Body of pancreas (tissue), 4 donors: ENCODE measurements around the gene SLC18B1. TPM values are rescaled to one million over a fixed set of nuclear protein-coding genes. Genes with fewer than 3 reads are reported as not detected.
A peak's percentile ranks its signal among the peaks of the same experiment; 100 is the strongest.

Source experiments
- ATAC-seq: fragments of 150-250 bp; one replicate; pipeline ENCODE4 v1.9.1; 2016
- DNase-seq, 4 donors: peaks; one replicate each; pipeline ENCODE4 v3.0.0-alpha.2; 2019
- H3K27ac ChIP-seq, 4 donors: fragments of 200-600 bp; sonication (generic); 1 replicate in 3 of 4; 2 replicates in 1 of 4; pipeline versions ENCODE4 v1.5.1 to v1.6.1; 2016 to 2019; ENCODE audit warnings: mild to moderate bottlenecking in 1 of 4, mixed read lengths in 1 of 4, moderate library complexity in 1 of 4
- H3K27me3 ChIP-seq, 2 donors: fragments of 200-600 bp; sonication (generic); one replicate each; pipeline ENCODE4 v1.6.0; 2016; ENCODE audit warnings: mild to moderate bottlenecking in 1 of 2
- H3K36me3 ChIP-seq, 2 donors: fragments of 200-600 bp; sonication (generic); replicated peaks in 1 of 2; 2 replicates each; pipeline ENCODE4 v1.5.1; 2016; ENCODE audit warnings: low read depth in 2 of 2; ENCODE audit not compliant: insufficient read depth in 1 of 2
- H3K4me1 ChIP-seq: fragments of 200-600 bp; sonication (generic); one replicate; pipeline ENCODE4 v1.6.0; 2016
- H3K4me3 ChIP-seq, 2 donors: fragments of 200-600 bp; sonication (generic); 1 replicate in 1 of 2; 2 replicates in 1 of 2; pipeline ENCODE4 v1.5.1; 2016 to 2019
- H3K9me3 ChIP-seq, 3 donors: fragments of 200-600 bp; sonication (generic); 1 replicate in 2 of 3; 2 replicates in 1 of 3; pipeline ENCODE4 v1.5.1; 2016
- CTCF ChIP-seq, 7 experiments: fragments of 450-650 bp in 4 of 7; fragments of 200-600 bp in 3 of 7; sonication (generic) in 3 of 7; IDR thresholded peaks; one replicate each; pipeline ENCODE4 v1.5.1; 2016 to 2019; ENCODE audit warnings: antibody characterized with exemption in 7 of 7
- POLR2A ChIP-seq, 3 donors: fragments of 450-650 bp; IDR thresholded peaks; one replicate each; pipeline ENCODE4 v1.6.1; 2016; ENCODE audit warnings: antibody characterized with exemption in 3 of 3, mild to moderate bottlenecking in 2 of 3
- WGBS, 2 donors: methylation state at CpG; one replicate each; pipeline ENCODE4 v1.1.5; 2017; 5-methylcytosine and 5-hydroxymethylcytosine counted together
- intact Hi-C: fragments of 100-400 bp; cut with DNase I; formaldehyde crosslinking; loops from one replicate; pipeline ENCODE4 v1.15.1; 2023
- total RNA-seq, 2 donors: library from RNA; depleted of rRNA; stranded (reverse); fragments of >200 nt; gene quantifications; one replicate each; pipeline ENCODE4 v1.1.0, GENCODE V29; 2016

The SLC18B1 gene
- total RNA-seq, 2 donors from 2014 or later, result 7.3 to 9.9 TPM

GRCh38 chr6:132750455-132751248 is 47.8 kb downstream of the SLC18B1 start:
- intact Hi-C loops, result no loop called here
- WGBS, 2 donors, result 32 to 41% methylated on average over 7 to 8 of the region's 8 CpGs
- no peak overlapping the region for H3K27ac ChIP-seq

GRCh38 chr6:132749111-132749510 is 49.3 kb downstream of the SLC18B1 start:
- no peak overlapping the region for H3K27ac ChIP-seq
- H3K36me3 ChIP-seq, result no peaks in the 10 kb centered on the region
- DNase-seq (peak in 1 of 4 donors; percentile 28), ATAC-seq (no peak)
- WGBS, 2 donors, result 50 to 62% methylated on average over 4 of the region's 4 CpGs
- intact Hi-C loops, result no loop called here
- no peaks in the 10 kb centered on the region for H3K9me3 ChIP-seq
- TF ChIP-seq POLR2A (IDR thresholded peaks at IDR 0.05), result no peak
- no peak for TF ChIP-seq CTCF (IDR thresholded peaks at IDR 0.05)
- H3K27me3 ChIP-seq, result no peaks in the 10 kb centered on the region
- peaks cover 4% of the 10 kb centered on the region for H3K4me1 ChIP-seq
- no peak overlapping the region for H3K4me3 ChIP-seq

More at GRCh38 chr6:132750455-132751248, 47.8 kb downstream of the SLC18B1 start:
- H3K36me3 ChIP-seq, result no peaks in the 10 kb centered on the region
- ATAC-seq (no peak), DNase-seq (no peak)
- no peaks in the 10 kb centered on the region for H3K27me3 ChIP-seq
- H3K4me3 ChIP-seq, result no peak overlapping the region
- H3K4me1 ChIP-seq, result peaks cover 4% of the 10 kb centered on the region
- no peaks in the 10 kb centered on the region for H3K9me3 ChIP-seq
- no peak for TF ChIP-seq POLR2A (IDR thresholded peaks at IDR 0.05)
- TF ChIP-seq CTCF (IDR thresholded peaks at IDR 0.05), result no peak

GRCh38 chr6:132748446-132748845 is 50.0 kb downstream of the SLC18B1 start:
- Histone ChIP-seq H3K4me1 (peaks cover 4% of the 10 kb centered on the region), H3K36me3 (no peaks in the 10 kb centered on the region), H3K27ac (no peak overlapping the region), H3K27me3 (no peaks in the 10 kb centered on the region), H3K4me3 (no peak overlapping the region), H3K9me3 (no peaks in the 10 kb centered on the region)
- no peak for TF ChIP-seq POLR2A (IDR thresholded peaks at IDR 0.05)
- no peak for TF ChIP-seq CTCF (IDR thresholded peaks at IDR 0.05)
- intact Hi-C loops, result no loop called here
- WGBS, 2 donors, result 70 to 86% methylated on average over 1 of the region's 1 CpG
- DNase-seq (no peak), ATAC-seq (no peak)

- DNase-seq (no peak), ATAC-seq (no peak)
- no peaks in the 10 kb centered on the region for H3K36me3 ChIP-seq
- no peaks in the 10 kb centered on the region for H3K9me3 ChIP-seq
- peaks cover 1% of the 10 kb centered on the region for H3K4me1 ChIP-seq
- intact Hi-C loops, result no loop called here
- no peak overlapping the region for H3K4me3 ChIP-seq
- 50% methylated on average over 1 of the region's 1 CpG for WGBS, 2 donors
- TF ChIP-seq POLR2A (IDR thresholded peaks at IDR 0.05), result no peak
- no peak for TF ChIP-seq CTCF (IDR thresholded peaks at IDR 0.05)
- no peak overlapping the region for H3K27ac ChIP-seq
- H3K27me3 ChIP-seq, result no peaks in the 10 kb centered on the region
These were observed 52.4 kb downstream of the SLC18B1 start for GRCh38 chr6:132746048-132746447.

GRCh38 chr6:132742495-132742894 is 55.9 kb downstream of the SLC18B1 start:
- Histone ChIP-seq H3K9me3 (no peaks in the 10 kb centered on the region), H3K4me3 (no peak overlapping the region), H3K27ac (peak overlapping the region in 1 of 4 donors; percentile 13), H3K27me3 (no peaks in the 10 kb centered on the region), H3K4me1 (no peaks in the 10 kb centered on the region), H3K36me3 (no peaks in the 10 kb centered on the region)
- TF ChIP-seq POLR2A (IDR thresholded peaks at IDR 0.05) (no peak), CTCF (IDR thresholded peaks at IDR 0.05) (no peak)
- ATAC-seq (no peak), DNase-seq (peak in 1 of 4 donors; percentile 23)
- WGBS, 2 donors, result 47 to 61% methylated on average over 4 of the region's 4 CpGs
- intact Hi-C loops, result no loop called here
